ENCODE data around the gene APLP1. TPM values are rescaled to one million over a fixed set of nuclear protein-coding genes. Genes with fewer than 3 reads are reported as not detected.

APLP1 gene
- total and polyA plus RNA-seq, 2 of the 4 experiments (the other 2 are of a cell fraction): 4.7 to 41.0 TPM

- H3K79me1 ChIP-seq (ENCODE audit: low read depth in 1 of 2, low read length in 2 of 2): no peaks in the 10 kb centered on the region
- H3K4me1 ChIP-seq (ENCODE audit: control insufficient read depth, insufficient read depth, low read length): peaks cover 4% of the 10 kb centered on the region; the same call in 1 of the 2 replicates
- CTCF ChIA-PET: no interaction called here
- no peak overlapping the region for H4K91ac ChIP-seq (ENCODE audit: insufficient read depth, low read depth, low read length)
- no peak overlapping the region for H2BK20ac ChIP-seq (ENCODE audit: low read depth, low read length)
- no peak overlapping the region for H2BK120ac ChIP-seq (ENCODE audit: low read depth, low read length)
- DNase-seq: no peak
- H3K4ac ChIP-seq (ENCODE audit: low read depth, low read length): no peak overlapping the region
- in situ Hi-C loops (cut with MboI; ENCODE audit: low sequenced_read_pairs): no loop called here
- H4K20me1 ChIP-seq (ENCODE audit: insufficient read depth, low read length): no peaks in the 10 kb centered on the region
- no peaks in the 10 kb centered on the region for H3K36me3 ChIP-seq (ENCODE audit: control insufficient read depth, insufficient read depth, low read length)
- WGBS, 2 experiments (ENCODE audit: extremely low coverage in 2 of 2, insufficient read length in 1 of 2): 75% methylated on average over 8 of the region's 16 CpGs; no CpG with 5 or more reads in 1 of the 2 experiments
- no peak overlapping the region for H3K27ac ChIP-seq (ENCODE audit: insufficient read depth, low read length)
- no peaks in the 10 kb centered on the region for H3K9me1 ChIP-seq (ENCODE audit: insufficient read depth, low read length)
- H2BK15ac ChIP-seq (ENCODE audit: low read depth, low read length): no peak overlapping the region
- TF ChIP-seq CTCF (conservative IDR thresholded peaks at IDR 0.05; ENCODE audit: low read depth, low read length): no peak
- TF ChIP-seq BHLHE40 (IDR thresholded peaks at IDR 0.05; ENCODE audit: low read depth, low read length): no peak
- TF ChIP-seq CEBPB (IDR thresholded peaks at IDR 0.05; ENCODE audit: low read depth, low read length): no peak
- no peak for TF ChIP-seq ELK1 (IDR thresholded peaks at IDR 0.05; ENCODE audit: borderline replicate concordance, low read depth, low read length)
- TF ChIP-seq MAZ (IDR thresholded peaks at IDR 0.05; ENCODE audit: borderline replicate concordance, low read depth, low read length): no peak
- no peak for TF ChIP-seq RAD21 (IDR thresholded peaks at IDR 0.05; ENCODE audit: low read length)
- no peak for TF ChIP-seq CHD1 (IDR thresholded peaks at IDR 0.05; ENCODE audit: low read depth, low read length)
- TF ChIP-seq RCOR1 (IDR thresholded peaks at IDR 0.05; ENCODE audit: insufficient replicate concordance, low read length): no peak
- no peak for TF ChIP-seq FOS (IDR thresholded peaks at IDR 0.05; ENCODE audit: low read depth, low read length)
- TF ChIP-seq POLR2A (IDR thresholded peaks at IDR 0.05; ENCODE audit: low read depth, low read length): no peak
- no peak for TF ChIP-seq USF2 (IDR thresholded peaks at IDR 0.05; ENCODE audit: low read depth, low read length)
- no peak for TF ChIP-seq RFX5 (IDR thresholded peaks at IDR 0.05; ENCODE audit: low read depth, low read length)
- no peak for TF ChIP-seq MAFK (IDR thresholded peaks at IDR 0.05; ENCODE audit: low read depth, low read length)
- TF ChIP-seq MXI1 (IDR thresholded peaks at IDR 0.05; ENCODE audit: borderline replicate concordance, low read depth, low read length): no peak
- TF ChIP-seq NFE2L2 (IDR thresholded peaks at IDR 0.05; ENCODE audit: low read depth, low read length): no peak
- TF ChIP-seq SMC3 (IDR thresholded peaks at IDR 0.05; ENCODE audit: low read depth, low read length): no peak
- H3K4me3 ChIP-seq (ENCODE audit: insufficient read depth, low read depth, low read length): no peak overlapping the region
- no peak overlapping the region for H2BK5ac ChIP-seq (ENCODE audit: low read depth, low read length, poor library complexity, severe bottlenecking)
- no peak overlapping the region for H3K56ac ChIP-seq (ENCODE audit: extremely low read depth, insufficient read depth, low read length)
- H2AK5ac ChIP-seq (ENCODE audit: low read depth, low read length): no peak overlapping the region
- H2AFZ ChIP-seq (replicated peaks; ENCODE audit: low read length, poor library complexity): no peak overlapping the region
- no peak overlapping the region for H3K14ac ChIP-seq (replicated peaks; ENCODE audit: low read depth, low read length)
- H3K18ac ChIP-seq (ENCODE audit: low read depth, low read length): no peak overlapping the region
- peaks cover 53% of the 10 kb centered on the region for H3K27me3 ChIP-seq (ENCODE audit: control insufficient read depth, insufficient read depth, low read length)
- intact Hi-C loops (cut with micrococcal nuclease): no loop called here
- peaks cover 7% of the 10 kb centered on the region; the same call in 1 of the 2 replicates for H3K9me3 ChIP-seq (ENCODE audit: control insufficient read depth, insufficient read depth, low read length)
- no peak overlapping the region for H3K4me2 ChIP-seq (ENCODE audit: low read depth, low read length)
- POLR2A ChIA-PET (ENCODE audit: unreplicated experiment): no interaction called here
- BruUV-seq (replicated peaks): no TSS peak
- H4K5ac ChIP-seq (ENCODE audit: low read depth, low read length): no peak overlapping the region
- H4K8ac ChIP-seq (ENCODE audit: low read depth in 2 of 2, low read length in 2 of 2): no peak overlapping the region
- H2AK9ac ChIP-seq (replicated peaks; ENCODE audit: low read depth, low read length, poor library complexity): no peak overlapping the region
- H3K23ac ChIP-seq (ENCODE audit: low read depth, low read length): no peak overlapping the region
- no peak overlapping the region for H3K9ac ChIP-seq (ENCODE audit: low read depth, low read length)
- ATAC-seq (ENCODE audit: low read depth): no peak
- dilution Hi-C loops (cut with HindIII; ENCODE audit: low sequenced_read_pairs, unreplicated experiment): no loop called here
Observed at GRCh38 chr19:35844482-35845214, 23.7 kb upstream of the APLP1 start.

Data from IMR-90 (cell line).